GM11168 (cell line): Measurements from ENCODE around the gene MFSD11.
"Not testable (repeated sequence)": the region's sequence is repeated elsewhere in the genome, so short reads cannot be mapped to it uniquely, and the experiment has no call there.

Experiments
- in situ Hi-C: fragments of 300-500 bp; cut with MboI; formaldehyde crosslinking; loops from one replicate; pipeline ENCODE4 v1.12.0; 2022; ENCODE audit warnings: low sequenced_read_pairs; ENCODE audit not compliant: unreplicated experiment

Gene MFSD11

DNA sequence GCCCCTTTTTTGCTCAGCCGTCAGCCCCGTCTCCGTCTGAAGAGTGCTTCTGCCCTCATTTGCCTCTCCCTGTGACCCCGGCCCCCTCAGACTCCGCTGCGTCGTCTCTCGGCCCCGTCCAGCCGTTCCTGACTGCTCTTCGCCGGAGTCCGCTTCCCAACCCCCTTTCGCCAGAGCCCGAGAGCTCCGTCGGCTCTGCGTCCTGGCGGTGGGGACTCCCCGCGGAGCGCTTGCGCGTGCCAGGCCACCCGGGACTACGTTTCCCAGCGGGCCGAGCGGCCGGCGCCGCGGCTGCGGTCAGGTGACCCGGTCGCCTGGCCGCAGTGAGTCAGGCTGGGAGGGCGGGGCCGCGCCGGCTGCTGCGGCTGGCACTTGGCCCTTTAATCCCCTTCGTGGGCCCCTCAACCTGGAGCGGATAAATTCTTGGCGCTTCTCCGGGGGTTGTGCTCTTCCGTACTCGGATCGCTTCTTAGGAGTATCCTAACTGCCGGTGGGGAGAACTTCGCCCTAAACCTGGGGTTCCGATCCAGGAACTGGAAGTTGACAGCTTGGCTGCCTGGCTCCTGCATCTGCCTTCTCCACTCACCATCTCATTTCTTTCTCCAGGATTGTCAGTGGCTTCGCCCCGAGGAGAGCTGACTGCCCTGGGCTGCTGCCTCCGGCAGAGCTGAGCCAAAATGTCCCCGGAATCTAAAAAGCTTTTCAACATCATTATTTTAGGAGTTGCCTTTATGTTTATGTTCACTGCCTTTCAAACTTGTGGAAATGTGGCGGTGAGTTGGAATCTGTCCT is at the start of gene MFSD11:
TSS of gene MFSD11 (plus strand) at position 444 of the 792 bp plus-strand sequence. CDS start at position 678, 234 bp downstream.
- in situ Hi-C loops = no loop called here

DNA sequence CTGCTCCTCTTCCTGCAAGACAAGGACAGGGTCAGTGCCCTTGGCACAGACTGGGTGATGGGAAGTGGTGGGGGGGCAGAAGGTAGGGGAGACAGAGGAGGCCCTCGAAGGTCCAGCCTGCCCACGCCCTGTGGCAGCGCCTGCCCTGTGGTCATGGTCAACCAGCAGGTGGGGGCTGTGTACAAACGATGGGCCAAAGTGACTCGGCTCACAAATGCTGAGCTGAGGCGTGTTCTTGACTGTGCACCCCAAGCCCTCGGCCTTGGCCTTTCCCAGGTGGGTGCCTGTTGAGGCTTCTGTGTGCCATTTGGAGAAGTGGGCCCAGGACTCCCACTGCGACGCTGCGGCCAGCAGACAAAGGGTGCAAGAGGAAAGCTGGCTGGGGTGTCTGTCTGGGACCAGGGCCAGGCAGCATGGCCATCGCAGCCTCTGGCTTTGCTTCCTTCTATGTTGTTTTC is 49.7 kb upstream of the MFSD11 start:
- in situ Hi-C loops = no loop called here

DNA sequence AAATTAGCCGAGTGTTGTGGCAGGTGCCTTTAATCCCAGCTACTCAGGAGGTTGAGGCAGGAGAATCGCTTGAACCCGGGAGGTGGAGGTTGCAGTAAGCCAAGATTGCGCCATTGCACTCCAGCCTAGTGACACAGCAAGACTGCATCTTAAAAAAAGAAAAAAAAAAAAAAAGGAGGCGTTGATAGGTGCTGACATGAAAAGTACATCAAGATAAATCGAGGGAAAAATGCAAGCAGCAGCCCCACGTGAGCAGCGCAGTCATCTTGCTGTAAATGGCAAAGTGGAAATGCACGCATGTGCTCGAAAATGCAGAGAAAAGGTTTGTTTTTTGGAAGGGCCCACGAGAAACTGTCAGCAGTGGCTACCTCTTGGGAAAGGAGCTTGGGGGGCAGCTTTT is 48.1 kb upstream of the MFSD11 start:
- in situ Hi-C loops = no loop called here

DNA sequence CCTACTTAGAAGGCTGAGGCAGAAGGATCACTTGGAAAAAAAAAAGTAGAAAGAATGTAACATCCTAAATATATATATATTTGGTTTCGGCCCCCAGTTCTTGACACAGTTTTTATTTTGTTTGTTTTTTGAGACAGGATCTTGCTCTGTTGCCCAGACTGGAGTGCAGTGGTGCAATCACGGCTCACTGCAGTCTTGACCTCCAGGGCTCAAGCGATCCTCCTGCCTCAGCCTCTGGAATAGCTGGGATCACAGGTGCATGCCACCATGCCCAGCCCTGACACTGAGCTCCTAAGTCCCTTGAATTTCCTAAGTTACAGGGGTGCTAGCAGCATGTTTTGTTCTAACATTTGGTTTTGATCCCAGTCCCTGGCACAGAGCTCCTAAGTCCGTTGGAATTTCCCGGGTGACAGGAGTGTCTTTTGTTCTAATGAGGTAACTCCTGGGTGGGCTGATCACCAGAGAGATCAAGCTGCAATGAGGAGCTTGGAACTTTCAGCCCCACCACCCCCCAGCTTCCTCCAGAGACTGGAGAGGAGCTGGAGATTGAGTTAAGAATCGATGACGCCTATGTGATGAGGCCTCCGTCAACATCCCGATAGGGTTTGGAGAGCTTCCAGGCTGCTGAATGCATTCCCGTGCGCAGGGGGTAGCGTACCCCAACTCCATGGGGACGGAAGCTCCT is 47.2 kb upstream of the MFSD11 start:
- in situ Hi-C loops = no loop called here

DNA sequence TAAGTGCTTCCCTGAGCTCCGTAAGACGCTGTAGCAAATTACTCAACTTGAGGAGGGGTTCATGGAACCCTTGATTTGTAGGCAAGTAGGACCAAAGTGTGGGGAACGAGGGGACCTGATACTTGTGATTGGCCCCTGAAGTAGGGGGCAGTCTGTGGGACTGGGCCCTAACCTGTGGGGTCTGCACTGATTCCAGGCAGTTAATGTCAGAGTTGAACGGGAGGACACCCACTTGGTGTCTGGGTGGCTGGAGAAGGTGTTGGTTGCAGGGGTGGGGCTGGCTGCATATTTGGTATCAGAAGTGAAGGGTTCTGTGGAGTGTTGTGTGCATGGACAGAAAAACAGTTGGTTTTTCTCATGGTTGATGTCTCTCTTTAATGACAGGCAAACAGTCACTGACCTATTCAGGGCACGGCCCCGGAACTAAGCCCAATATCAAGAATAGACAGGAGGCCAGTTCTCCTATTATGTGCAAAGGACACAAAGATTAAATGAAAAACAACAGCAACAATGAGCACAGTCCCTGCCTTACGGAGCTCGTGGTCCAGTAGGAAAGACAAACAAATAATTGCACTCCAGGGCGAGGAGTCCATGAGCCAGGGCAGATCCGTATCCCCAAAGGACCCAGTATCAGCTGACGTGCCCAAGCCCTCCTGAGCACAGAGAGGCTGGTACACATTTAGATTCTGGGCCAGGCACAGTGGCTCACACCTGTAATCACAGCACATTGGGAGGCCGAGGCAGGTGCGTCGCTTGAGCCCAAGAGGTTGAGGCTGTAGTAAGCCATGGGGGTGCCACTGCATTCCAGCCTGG is 46.3 kb upstream of the MFSD11 start:
- in situ Hi-C loops = no loop called here

DNA sequence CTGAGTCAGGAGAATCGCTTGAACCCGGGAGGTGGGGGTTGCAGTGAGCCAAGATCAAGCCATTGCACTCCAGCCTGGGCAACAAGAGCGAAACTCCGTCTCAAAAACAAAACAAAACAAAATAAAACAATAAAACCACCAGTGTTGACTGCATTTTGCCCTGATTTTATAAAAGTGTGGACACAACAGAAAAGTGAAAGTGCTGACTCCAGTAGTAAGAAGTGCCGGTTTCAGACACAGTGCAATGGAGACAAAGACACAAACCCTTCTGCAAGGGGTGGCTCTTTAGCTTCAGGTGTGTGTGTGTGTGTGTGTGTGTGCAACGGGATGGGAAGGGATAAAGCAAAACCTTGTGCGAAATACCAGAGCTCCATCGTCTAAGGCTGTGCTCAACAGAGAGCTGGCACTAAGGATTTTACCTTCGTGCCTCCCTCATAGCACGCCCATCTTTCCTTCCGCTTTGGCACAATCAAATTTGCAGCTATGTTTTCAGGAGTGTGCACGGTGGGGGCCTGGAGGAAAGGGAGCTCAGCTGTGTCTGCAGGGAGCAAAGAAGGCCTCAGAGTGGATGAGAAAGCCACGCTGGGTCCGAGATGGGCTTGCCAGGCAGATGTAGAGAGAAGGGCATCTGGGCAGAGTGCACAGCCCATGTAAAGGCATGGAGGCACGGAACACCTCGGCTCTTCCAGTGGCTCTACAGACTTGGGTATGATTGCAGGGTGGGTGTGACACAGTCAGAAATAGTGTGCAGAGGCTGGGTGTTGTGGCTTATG is 42.7 kb upstream of the MFSD11 start:
- in situ Hi-C loops = no loop called here

DNA sequence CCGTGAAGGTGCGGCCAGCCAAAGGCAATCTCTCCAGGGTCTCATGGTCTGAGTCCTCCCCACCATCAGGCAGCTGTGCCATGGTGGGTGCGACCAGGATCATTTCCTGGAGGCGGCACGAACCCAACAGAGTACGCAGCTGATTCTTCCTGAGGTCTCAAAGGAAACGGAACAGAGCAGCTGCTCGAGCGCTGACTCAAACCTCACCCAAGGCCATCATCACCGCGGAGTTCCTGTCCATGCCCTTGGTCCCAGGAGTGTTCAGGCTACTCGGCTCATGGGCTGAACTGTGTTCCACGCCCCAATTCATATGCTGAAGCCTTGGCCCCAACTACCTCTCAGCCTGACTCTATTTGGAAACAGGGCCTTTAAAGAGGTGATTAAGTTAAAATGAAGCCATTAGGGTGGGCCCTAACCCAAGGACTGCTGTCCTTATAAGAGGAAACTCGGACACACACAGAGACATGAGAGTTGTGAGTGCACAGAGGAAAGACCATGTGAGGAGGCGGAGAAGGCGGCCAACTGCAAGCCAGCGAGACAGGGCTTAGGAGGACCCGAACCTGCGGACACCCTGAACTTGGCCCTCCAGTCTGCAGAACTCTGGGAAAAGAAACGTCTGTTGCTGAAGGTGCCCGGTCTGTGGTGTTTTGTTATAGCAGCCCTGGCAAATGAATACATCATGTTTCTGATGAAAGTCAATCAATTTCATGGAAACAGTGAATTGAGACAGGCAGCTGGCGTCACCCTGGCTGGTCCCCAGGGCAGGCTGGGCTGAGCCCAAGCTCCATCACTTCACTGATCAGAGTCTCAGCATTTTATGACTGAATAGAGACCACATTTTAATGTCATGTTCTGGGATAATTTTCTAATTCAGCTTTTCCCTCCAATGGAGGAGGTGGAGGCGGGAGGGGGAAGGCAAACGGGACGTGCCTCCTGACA is 40.9 kb upstream of the MFSD11 start:
- in situ Hi-C loops = no loop called here

DNA sequence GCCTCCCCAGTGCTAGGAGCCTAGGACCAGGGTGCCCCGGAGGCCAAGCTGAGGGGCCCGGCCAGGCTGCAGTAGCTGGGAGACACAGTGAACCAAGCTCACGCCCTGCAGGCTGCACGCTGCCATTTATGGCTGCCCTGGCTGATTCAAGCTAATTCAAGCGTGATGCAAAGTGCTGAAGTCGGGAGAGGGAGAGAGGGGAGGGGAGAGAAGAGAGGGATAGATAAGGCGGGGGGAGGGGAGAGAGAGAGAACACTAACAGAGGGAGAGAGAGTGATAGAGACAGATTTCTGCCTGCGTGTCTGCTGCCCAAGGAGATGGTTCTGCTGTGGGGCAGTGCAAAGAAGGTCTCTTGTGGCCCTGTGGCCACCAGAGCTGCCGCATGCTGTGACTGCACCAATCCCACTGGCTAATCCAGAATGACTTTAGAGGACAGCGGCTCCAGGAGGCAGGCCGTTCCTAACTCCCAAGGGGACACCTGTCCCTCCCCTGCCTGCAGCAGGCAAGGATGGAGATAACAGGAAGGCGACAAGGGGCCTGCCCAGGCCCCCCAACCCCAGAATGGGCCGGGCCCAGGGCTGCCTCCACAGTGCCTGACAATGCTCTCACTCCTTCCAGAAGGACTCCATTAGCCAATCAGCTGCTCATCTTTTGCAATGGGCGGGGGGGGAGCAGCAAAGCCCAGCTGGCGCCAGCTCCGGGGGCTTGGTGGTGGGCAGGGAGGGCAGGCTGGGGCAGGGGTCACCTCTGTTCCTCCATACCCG is 40.0 kb upstream of the MFSD11 start:
- in situ Hi-C loops = no loop called here

DNA sequence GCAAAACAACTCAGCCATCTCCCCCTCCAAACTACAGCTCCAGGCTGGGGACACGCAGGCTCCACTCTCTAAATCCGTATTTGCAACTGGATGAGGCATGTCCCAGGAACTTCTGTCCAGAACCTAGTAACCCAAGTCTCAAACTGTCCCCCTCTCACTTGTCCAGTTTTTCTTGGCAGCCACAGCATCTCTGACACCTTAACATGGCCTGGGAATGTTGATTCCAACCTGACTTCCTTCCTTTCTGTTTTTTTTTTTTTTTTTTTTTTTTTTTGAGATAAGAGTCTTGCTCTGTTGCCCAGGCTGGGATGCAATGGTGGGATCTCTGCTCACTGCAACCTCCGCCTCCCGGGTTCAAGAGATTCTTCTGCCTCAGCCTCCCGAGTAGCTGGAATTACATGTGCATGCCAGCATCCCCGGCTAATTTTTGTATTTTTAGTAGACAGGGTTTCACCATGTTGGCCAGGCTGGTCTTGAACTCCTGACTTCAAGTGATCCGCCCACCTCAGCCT is 39.4 kb upstream of the MFSD11 start:
- in situ Hi-C loops = not testable (repeated sequence)

DNA sequence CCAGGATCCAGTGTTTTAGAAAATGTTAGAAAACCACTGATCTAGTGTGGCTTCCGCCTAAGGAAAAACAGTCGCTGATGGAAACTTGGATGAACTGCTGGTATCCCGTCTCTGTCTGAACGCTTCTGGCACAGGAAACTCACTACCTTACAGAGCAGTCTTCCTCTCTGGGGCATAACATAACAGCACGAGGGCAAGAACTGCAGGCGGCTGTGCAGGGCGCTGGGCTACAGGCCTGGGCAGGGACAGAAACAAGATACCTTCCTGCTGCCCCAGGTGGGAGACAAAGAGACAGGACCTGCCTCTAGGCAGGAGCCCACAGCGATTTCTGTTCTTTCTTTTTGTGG is 37.7 kb upstream of the MFSD11 start:
- in situ Hi-C loops = no loop called here

DNA sequence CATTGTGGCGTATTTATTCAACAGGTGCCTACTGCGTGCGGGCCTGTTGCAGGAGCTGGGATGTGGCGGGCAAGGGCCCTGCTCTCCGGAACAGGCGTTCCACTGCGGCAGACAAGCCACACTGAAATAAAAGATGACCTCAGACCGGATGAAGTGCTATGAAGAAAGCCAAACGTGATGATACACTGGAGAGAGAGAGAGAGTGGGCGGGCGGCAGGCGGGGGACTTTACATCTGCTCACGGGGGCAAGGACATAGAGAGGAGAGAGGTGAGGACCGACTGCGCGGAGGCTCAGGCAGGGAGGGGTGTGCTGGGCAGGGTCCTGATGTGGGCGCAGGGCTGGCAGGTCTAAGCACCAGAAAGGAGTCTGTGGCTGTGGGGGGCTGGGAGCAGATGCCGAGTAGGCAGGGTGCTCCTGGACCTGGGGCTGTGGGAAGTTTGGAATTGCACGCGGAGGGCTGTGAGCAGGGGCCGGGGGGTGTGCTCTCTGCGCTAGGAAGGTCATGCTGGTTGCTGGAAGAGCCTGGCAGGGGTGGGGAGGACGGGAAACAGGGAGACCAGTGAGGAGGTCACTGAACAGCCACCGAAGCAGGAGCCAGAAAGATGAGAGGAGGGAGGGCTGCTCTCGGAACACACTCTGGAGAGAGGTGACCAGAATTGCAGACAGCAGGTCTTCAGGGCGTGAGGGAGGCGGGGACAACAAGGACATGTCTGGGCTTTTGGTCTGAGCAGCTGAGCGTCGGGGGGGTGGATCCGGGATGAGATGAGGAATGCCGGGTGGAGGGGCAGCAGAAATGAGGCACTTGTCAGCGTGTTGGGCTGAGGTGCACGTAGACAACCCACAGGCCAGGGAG is 37.1 kb upstream of the MFSD11 start:
- in situ Hi-C loops = no loop called here

DNA sequence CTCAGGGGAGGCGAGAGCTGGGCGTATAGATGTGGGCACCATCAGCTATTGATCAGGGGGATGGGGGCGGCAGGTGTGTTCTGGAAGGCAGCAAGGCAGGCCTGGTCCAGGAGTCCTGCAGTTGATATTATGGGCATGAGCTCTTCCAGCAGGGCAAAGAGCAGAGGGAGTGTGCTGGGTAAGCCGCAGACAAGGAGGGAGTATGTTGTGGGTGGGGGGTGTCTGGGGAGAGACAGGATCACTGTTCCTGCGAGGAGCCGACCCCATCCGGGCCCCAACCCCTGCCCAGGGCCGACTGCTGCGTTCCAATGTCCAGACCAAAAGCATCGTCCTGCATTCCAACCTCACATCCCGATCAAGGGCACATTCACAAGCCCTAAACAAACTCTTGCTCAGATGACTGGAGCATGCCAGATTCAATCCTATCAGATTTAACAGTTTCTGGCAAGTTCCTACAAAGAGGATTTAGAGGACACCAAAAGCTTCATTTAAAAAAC is 36.4 kb upstream of the MFSD11 start:
- in situ Hi-C loops = no loop called here

DNA sequence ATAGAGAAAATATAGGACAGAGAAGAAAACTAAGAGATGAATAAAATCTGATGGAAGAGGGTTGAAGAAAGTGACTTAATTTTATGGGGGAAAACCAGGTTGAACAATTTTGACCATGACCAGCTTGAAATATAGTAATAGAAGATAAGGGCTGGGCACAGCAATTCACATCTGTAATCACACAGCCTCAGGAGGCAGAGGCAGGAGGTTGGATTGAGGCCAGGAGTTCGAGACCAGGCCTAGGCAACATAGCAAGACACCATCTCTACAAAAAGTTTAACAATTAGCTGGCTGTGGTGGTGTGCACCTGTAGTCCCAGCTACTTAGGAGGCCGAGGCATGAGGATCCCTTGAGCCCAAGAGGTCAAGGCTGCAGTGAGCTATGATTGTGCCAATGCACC is 35.8 kb upstream of the MFSD11 start:
- in situ Hi-C loops = no loop called here

DNA sequence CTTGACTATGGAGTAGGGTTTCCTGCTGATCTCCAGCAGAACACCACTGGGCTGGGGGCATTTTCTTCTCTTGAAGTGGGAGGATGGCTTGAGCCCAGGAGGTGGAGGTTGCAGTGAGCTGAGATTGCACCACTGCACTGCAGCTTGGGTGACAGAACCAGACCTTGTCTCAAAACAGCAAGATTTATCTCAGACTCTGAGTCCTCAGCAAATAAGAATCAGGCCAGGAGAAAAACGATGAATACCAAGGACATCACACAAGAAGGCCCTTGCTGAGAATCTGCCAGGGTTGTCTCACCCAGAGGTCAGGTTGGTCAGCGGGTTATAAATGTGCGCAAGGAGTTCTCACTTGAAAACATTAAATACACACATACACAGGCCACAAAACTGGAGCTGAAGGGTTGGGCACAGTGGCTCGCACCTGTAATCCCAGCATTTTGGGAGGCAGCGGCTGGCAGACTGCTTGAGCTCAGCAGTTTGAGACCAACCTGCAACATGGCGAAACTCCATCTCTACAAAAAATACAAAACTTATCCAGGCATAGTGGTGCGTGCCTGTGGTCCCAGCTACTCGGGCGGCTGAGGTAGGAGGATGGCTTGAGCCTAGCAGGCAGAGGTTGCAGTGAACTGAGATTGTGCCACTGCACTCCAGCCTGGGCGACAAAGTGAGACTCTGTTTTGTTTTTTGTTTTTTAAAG is 34.8 kb upstream of the MFSD11 start:
- in situ Hi-C loops = no loop called here

DNA sequence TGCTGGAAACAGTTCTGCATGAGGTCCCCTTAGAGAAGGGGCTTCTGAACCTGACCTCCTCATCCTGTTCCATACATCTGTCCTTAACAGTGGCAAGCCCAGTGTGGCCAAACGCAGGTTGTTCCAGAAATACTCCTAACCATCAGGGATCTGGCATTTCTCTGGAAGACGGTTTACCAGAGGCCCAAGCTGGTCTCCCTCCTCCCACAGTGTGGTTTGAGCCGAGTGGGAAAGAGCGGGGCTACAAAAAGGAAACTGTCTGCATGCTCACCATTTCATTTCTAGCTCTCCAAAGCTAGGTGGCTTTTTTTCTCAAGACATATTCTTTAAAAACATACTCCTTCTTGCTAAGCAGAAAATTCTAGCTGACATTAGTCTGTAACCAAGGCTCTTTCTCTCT is 33.1 kb upstream of the MFSD11 start:
- in situ Hi-C loops = no loop called here

DNA sequence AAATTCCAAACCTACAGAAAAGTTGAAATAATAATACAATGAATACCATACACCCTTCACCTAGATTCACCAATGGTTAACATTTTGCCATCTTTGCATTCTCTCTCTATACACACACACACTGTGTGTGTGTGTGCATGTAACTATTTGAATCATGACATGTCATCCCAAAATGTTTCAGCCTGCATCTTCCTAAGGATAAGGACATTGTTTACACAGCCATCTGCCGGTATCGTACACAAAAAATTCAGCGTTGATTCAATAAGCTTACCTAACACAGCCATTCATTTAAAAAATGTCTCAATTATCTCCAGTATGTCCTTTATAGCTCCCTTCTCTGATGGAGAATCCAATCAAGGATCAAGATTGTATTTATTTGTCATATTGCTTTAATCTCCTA is 31.1 kb upstream of the MFSD11 start:
- in situ Hi-C loops = no loop called here
